SK-N-MC (cell line): Measurements from ENCODE around the gene NOS1AP.

Source experiments
- EZH2 ChIP-seq: fragments of 200-600 bp; sonication (generic); IDR thresholded peaks from one replicate; pipeline ENCODE4 v1.6.1; 2017; ENCODE audit warnings: antibody characterized with exemption
- POLR2AphosphoS5 ChIP-seq: IDR thresholded peaks from 2 replicates; pipeline ENCODE4 v1.6.1; 2012; ENCODE audit warnings: mild to moderate bottlenecking, low read depth, low read length, borderline replicate concordance

GRCh38 chr1:162094271-162094670, 24.8 kb downstream of the NOS1AP start:
- no peak for TF ChIP-seq EZH2
- TF ChIP-seq POLR2AphosphoS5: no peak
